Progenitor cell of endocrine pancreas (in vitro differentiated cells): ENCODE measurements around the gene HSD17B14. TPM values are rescaled to one million over a fixed set of nuclear protein-coding genes. Genes with fewer than 3 reads are reported as not detected.
A peak's percentile ranks its signal among the peaks of the same experiment; 100 is the strongest.
"Not testable (repeated sequence)": the region's sequence is repeated elsewhere in the genome, so short reads cannot be mapped to it uniquely, and the experiment has no call there.

Experiments
- DNase-seq: peaks from one replicate; pipeline ENCODE4 v3.0.0; 2021; ENCODE audit warnings: low spot score; ENCODE audit not compliant: unreplicated experiment
- H3K27ac Mint-ChIP-seq: 2 replicates; pipeline ENCODE4 v1.8.0; 2021; ENCODE audit warnings: mild to moderate bottlenecking, moderate library complexity, mixed read lengths
- H3K27me3 Mint-ChIP-seq: 2 replicates; pipeline ENCODE4 v1.8.0; 2021; ENCODE audit warnings: mixed read lengths
- H3K36me3 Mint-ChIP-seq: 2 replicates; pipeline ENCODE4 v1.8.0; 2022; ENCODE audit warnings: mixed read lengths; ENCODE audit not compliant: insufficient read depth
- H3K4me1 Mint-ChIP-seq: 2 replicates; pipeline ENCODE4 v1.8.0; 2021; ENCODE audit warnings: low read depth, mixed read lengths
- H3K4me3 Mint-ChIP-seq: 2 replicates; pipeline ENCODE4 v1.8.0; 2021; ENCODE audit warnings: low read depth, mild to moderate bottlenecking, moderate library complexity, mixed read lengths
- H3K9me3 Mint-ChIP-seq: 2 replicates; pipeline ENCODE4 v1.8.0; 2021; ENCODE audit warnings: low read depth, mixed read lengths
- CTCF ChIP-seq: fragments of 200-600 bp; sonication (generic); IDR thresholded peaks from one replicate; pipeline ENCODE4 v1.5.0; 2021; ENCODE audit warnings: antibody characterized with exemption, mild to moderate bottlenecking; ENCODE audit not compliant: unreplicated experiment
- total RNA-seq: library from RNA; stranded (reverse); gene quantifications from 2 replicates; pipeline ENCODE4 v1.2.1, GENCODE V29; 2021

Gene HSD17B14
- total RNA-seq, 1 donor from 2014 or later: 20.5 TPM

- H3K27me3 Mint-ChIP-seq: no peaks in the 10 kb centered on the region
- H3K4me1 Mint-ChIP-seq: no peaks in the 10 kb centered on the region
- peak overlapping the region; percentile 96 for H3K4me3 Mint-ChIP-seq
- no peaks in the 10 kb centered on the region for H3K9me3 Mint-ChIP-seq
- H3K36me3 Mint-ChIP-seq: peaks cover 2% of the 10 kb centered on the region
- peak; percentile 99 for TF ChIP-seq CTCF
- peak overlapping the region; percentile 98 for H3K27ac Mint-ChIP-seq
- peak; percentile 83 for DNase-seq
Observed at GRCh38 chr19:48795055-48795684, 41.1 kb downstream of the HSD17B14 start.

- H3K4me3 Mint-ChIP-seq: peak overlapping the region; percentile 96
- H3K4me1 Mint-ChIP-seq: no peaks in the 10 kb centered on the region
- TF ChIP-seq CTCF: no peak
- H3K9me3 Mint-ChIP-seq: no peaks in the 10 kb centered on the region
- no peak for DNase-seq
- H3K27me3 Mint-ChIP-seq: no peaks in the 10 kb centered on the region
- peaks cover 2% of the 10 kb centered on the region for H3K36me3 Mint-ChIP-seq
- H3K27ac Mint-ChIP-seq: peak overlapping the region; percentile 98
Observed at GRCh38 chr19:48794291-48794690, 42.0 kb downstream of the HSD17B14 start.

GRCh38 chr19:48793271-48793670 is 43.0 kb downstream of the HSD17B14 start:
- H3K36me3 Mint-ChIP-seq: peaks cover 2% of the 10 kb centered on the region
- no peak for DNase-seq
- no peaks in the 10 kb centered on the region for H3K27me3 Mint-ChIP-seq
- no peaks in the 10 kb centered on the region for H3K4me1 Mint-ChIP-seq
- no peaks in the 10 kb centered on the region for H3K9me3 Mint-ChIP-seq
- peak overlapping the region; percentile 83 for H3K27ac Mint-ChIP-seq
- no peak for TF ChIP-seq CTCF
- H3K4me3 Mint-ChIP-seq: no peak overlapping the region

- not testable (repeated sequence) for H3K36me3 Mint-ChIP-seq, H3K9me3 Mint-ChIP-seq, H3K4me3 Mint-ChIP-seq, DNase-seq, H3K27me3 Mint-ChIP-seq, H3K4me1 Mint-ChIP-seq
- H3K27ac Mint-ChIP-seq: peak overlapping the region; percentile 71
Observed at GRCh38 chr19:48787331-48787730, 49.0 kb downstream of the HSD17B14 start.

- not testable (repeated sequence) for H3K36me3 Mint-ChIP-seq, H3K27me3 Mint-ChIP-seq, H3K4me1 Mint-ChIP-seq, DNase-seq, H3K27ac Mint-ChIP-seq, H3K9me3 Mint-ChIP-seq, H3K4me3 Mint-ChIP-seq
Observed at GRCh38 chr19:48786422-48786821, 49.9 kb downstream of the HSD17B14 start.

GRCh38 chr19:48784527-48784926 is 51.8 kb downstream of the HSD17B14 start:
- no peak for TF ChIP-seq CTCF
- peaks cover 10% of the 10 kb centered on the region for H3K4me1 Mint-ChIP-seq
- no peak overlapping the region for H3K4me3 Mint-ChIP-seq
- H3K27me3 Mint-ChIP-seq: no peaks in the 10 kb centered on the region
- no peaks in the 10 kb centered on the region for H3K36me3 Mint-ChIP-seq
- no peak overlapping the region for H3K27ac Mint-ChIP-seq
- no peak for DNase-seq
- no peaks in the 10 kb centered on the region for H3K9me3 Mint-ChIP-seq
